ENCODE measurements around the gene RAB29. TPM values are rescaled to one million over a fixed set of nuclear protein-coding genes. Genes with fewer than 3 reads are reported as not detected.

RAB29 gene
- total and polyA plus RNA-seq, 2 donors (not counting 1 experiment from before 2014, with no cell fraction given) = 51.7 to 61.4 TPM

DNA sequence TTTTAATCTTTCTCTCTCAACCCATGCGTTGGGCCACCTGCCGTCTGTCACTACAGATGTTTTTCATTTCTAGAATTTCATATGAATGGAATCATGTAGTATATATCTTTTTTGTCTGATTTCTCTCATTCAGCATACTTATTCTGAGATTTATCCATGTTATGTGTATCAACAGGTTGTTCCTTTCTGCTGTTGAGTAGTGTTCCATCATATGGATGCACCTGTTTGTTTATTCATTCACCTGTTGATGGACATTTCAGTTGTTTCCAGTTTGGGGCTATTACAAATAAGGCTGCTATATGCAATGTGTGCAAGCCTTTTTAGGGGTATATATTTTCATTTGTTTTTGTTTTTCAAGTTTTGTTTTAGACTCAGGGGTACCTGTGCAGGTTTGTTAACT, 47.1 kb upstream of the RAB29 start:
- Mint-ChIP-seq H3K9me3 (ENCODE audit: insufficient read depth) (no peaks in the 10 kb centered on the region), H3K4me3 (no peak overlapping the region), H3K27me3 (no peaks in the 10 kb centered on the region), H3K27ac (no peak overlapping the region), H3K4me1 (peaks cover 32% of the 10 kb centered on the region)
- H3K9ac ChIP-seq (ENCODE audit: low read length) = no peak overlapping the region
- peaks cover 0 to 32% of the 10 kb centered on the region in 2 donors for H3K4me1 ChIP-seq (ENCODE audit: control insufficient read depth in 2 of 2, insufficient read depth in 2 of 2, low read length in 2 of 2)
- H3K9me3 ChIP-seq (ENCODE audit: control extremely low read depth in 1 of 3, control insufficient read depth in 2 of 3, insufficient read depth in 1 of 3, low read length in 2 of 3) = peaks cover 3 to 7% (median 5%) of the 10 kb centered on the region in 3 donors
- DNase-seq (no peak), ATAC-seq (ENCODE audit: low read depth) (no peak)
- H3K27me3 ChIP-seq (replicated peaks in 1 of 4; ENCODE audit: control extremely low read depth in 1 of 4, control insufficient read depth in 3 of 4, insufficient read depth in 4 of 4, low read length in 3 of 4) = no peaks in the 10 kb centered on the region
- CTCF ChIA-PET = no interaction called here
- no CpG with 5 or more reads among the region's 2 CpGs for WGBS (ENCODE audit: insufficient coverage)
- POLR2A ChIA-PET = no interaction called here
- no peak overlapping the region for H3K4me3 ChIP-seq (ENCODE audit: control extremely low read depth in 1 of 5, extremely low read depth in 1 of 5, insufficient read depth in 1 of 5, low read depth in 2 of 5, low read length in 4 of 5)
- TF ChIP-seq EZH2 (IDR thresholded peaks at IDR 0.05; ENCODE audit: borderline replicate concordance, insufficient read depth, low read depth, low read length, poor library complexity, severe bottlenecking) (no peak), CTCF (IDR thresholded peaks at IDR 0.05) (no peak)
- H2AFZ ChIP-seq (ENCODE audit: insufficient read depth, low read depth, low read length, poor library complexity, severe bottlenecking) = no peak overlapping the region
- no peaks in the 10 kb centered on the region for H3K79me2 ChIP-seq (ENCODE audit: control insufficient read depth, insufficient read depth, low read length)
- no peak overlapping the region for H3K27ac ChIP-seq (ENCODE audit: low read length in 2 of 2)
- H4K20me1 ChIP-seq (ENCODE audit: control insufficient read depth, insufficient read depth, low read length, poor library complexity, severe bottlenecking) = no peaks in the 10 kb centered on the region
- no peak overlapping the region for H3K4me2 ChIP-seq (replicated peaks; ENCODE audit: low read depth, low read length, poor library complexity, severe bottlenecking)
- intact Hi-C loops (cut with micrococcal nuclease) = no loop called here
- no peaks in the 10 kb centered on the region for H3K36me3 ChIP-seq (replicated peaks in 1 of 2; ENCODE audit: control extremely low read depth in 1 of 2, control insufficient read depth in 1 of 2, extremely low read depth in 1 of 2, insufficient read depth in 2 of 2, low read length in 1 of 2)

- Histone ChIP-seq H3K27ac (ENCODE audit: low read length in 2 of 2) (no peak overlapping the region), H3K4me3 (ENCODE audit: control extremely low read depth in 1 of 5, extremely low read depth in 1 of 5, insufficient read depth in 1 of 5, low read depth in 2 of 5, low read length in 4 of 5) (no peak overlapping the region), H3K36me3 (replicated peaks in 1 of 2; ENCODE audit: control extremely low read depth in 1 of 2, control insufficient read depth in 1 of 2, extremely low read depth in 1 of 2, insufficient read depth in 2 of 2, low read length in 1 of 2) (no peaks in the 10 kb centered on the region), H3K27me3 (replicated peaks in 1 of 4; ENCODE audit: control extremely low read depth in 1 of 4, control insufficient read depth in 3 of 4, insufficient read depth in 4 of 4, low read length in 3 of 4) (no peaks in the 10 kb centered on the region), H3K4me1 (ENCODE audit: control insufficient read depth in 2 of 2, insufficient read depth in 2 of 2, low read length in 2 of 2) (peaks cover 6 to 19% of the 10 kb centered on the region in 2 donors), H3K4me2 (replicated peaks; ENCODE audit: low read depth, low read length, poor library complexity, severe bottlenecking) (no peak overlapping the region), H3K79me2 (ENCODE audit: control insufficient read depth, insufficient read depth, low read length) (peaks cover 7% of the 10 kb centered on the region), H2AFZ (ENCODE audit: insufficient read depth, low read depth, low read length, poor library complexity, severe bottlenecking) (no peak overlapping the region), H4K20me1 (ENCODE audit: control insufficient read depth, insufficient read depth, low read length, poor library complexity, severe bottlenecking) (no peaks in the 10 kb centered on the region), H3K9ac (ENCODE audit: low read length) (no peak overlapping the region), H3K9me3 (ENCODE audit: control extremely low read depth in 1 of 3, control insufficient read depth in 2 of 3, insufficient read depth in 1 of 3, low read length in 2 of 3) (peaks cover 0 to 4% (median 3%) of the 10 kb centered on the region in 3 donors)
- ChIA-PET POLR2A (no interaction called here), CTCF (interaction anchor here (1.5 to 2.2 kb wide), 2 partner anchors 32 to 102 kb away, joined by 4 to 5 read pairs; partner anchors contain the start of gene PM20D1)
- 88% methylated on average over 1 of the region's 3 CpGs for WGBS (ENCODE audit: insufficient coverage)
- no peak overlapping the region for H3K27ac Mint-ChIP-seq
- intact Hi-C loops (cut with micrococcal nuclease) = no loop called here
- H3K27me3 Mint-ChIP-seq = no peaks in the 10 kb centered on the region
- H3K4me3 Mint-ChIP-seq = no peak overlapping the region
- H3K9me3 Mint-ChIP-seq (ENCODE audit: insufficient read depth) = no peaks in the 10 kb centered on the region
- TF ChIP-seq EZH2 (IDR thresholded peaks at IDR 0.05; ENCODE audit: borderline replicate concordance, insufficient read depth, low read depth, low read length, poor library complexity, severe bottlenecking) (no peak), CTCF (IDR thresholded peaks at IDR 0.05) (no peak)
- ATAC-seq (ENCODE audit: low read depth) (no peak), DNase-seq (no peak)
- H3K4me1 Mint-ChIP-seq = peaks cover 18% of the 10 kb centered on the region
Measured at GRCh38 chr1:205817988-205818387, 42.7 kb upstream of the RAB29 start.

All from B cell (primary cell).